Spleen (tissue), 7 donors: ENCODE data around the gene FAIM2.

Experiments used
- POLR2A ChIP-seq, 3 donors: fragments of 450-650 bp; IDR thresholded peaks; one replicate each; pipeline ENCODE4 v1.5.1; 2017; ENCODE audit warnings: antibody characterized with exemption in 3 of 3, mild to moderate bottlenecking in 1 of 3
- POLR2AphosphoS5 ChIP-seq, 3 donors: sonication (generic); formaldehyde crosslinking; IDR thresholded peaks; one replicate each; pipeline ENCODE4 v1.5.1; 2017; ENCODE audit warnings: antibody characterized with exemption in 3 of 3
- TF ChIP-seq, protein P1 (sequence below), 11 experiments: fragments of 200-600 bp in 7 of 11; fragments of 450-650 bp in 4 of 11; sonication (generic) in 4 of 11; IDR thresholded peaks in 8 of 11; conservative IDR thresholded peaks in 3 of 11; 1 replicate in 7 of 11; 2 replicates in 4 of 11; pipeline versions ENCODE4 v1.4.0 to v1.8.0; 2016 to 2021; ENCODE audit warnings: antibody characterized with exemption in 11 of 11, inconsistent platforms in 4 of 11, mild to moderate bottlenecking in 1 of 11
- donor health status: DM: no; HTN: no; CAD: no; lungs with moderate emphysema.
- donor health status: DM: no; HTN: no; CAD: no.
- donor health status: DM: no; HTN: no; CAD: no.

DNA sequence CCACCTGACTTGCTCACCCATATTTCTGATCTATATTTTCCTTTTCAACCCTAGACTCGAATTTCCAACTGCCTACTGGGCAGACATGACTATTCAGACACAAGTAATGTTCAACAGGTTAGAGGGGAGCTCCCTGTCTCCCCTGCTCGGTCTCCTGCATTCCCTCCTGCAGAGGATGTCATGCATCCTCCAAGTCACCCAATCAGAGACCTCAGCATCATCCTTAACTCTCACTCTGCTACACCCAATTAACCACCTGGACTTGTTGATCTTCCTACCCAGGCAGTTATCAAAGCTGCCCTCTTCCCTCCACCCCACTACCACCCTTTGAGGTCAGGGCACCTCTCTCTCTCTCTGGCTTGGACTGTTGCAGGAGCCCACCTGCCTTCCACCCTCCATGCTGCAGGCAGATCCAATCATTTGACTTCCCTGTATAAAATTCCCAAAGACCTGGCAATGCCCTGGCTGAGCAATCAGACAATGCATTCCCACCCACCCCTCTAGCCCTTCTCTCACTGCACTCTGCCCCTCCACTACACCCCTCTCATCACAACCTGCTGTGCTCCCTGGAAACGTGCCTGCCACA is 10.9 kb downstream of the FAIM2 start:
- TF ChIP-seq POLR2AphosphoS5 (IDR thresholded peaks at IDR 0.05) (no peak), POLR2A (IDR thresholded peaks at IDR 0.05) (no peak)
- TF ChIP-seq, protein P1, sequence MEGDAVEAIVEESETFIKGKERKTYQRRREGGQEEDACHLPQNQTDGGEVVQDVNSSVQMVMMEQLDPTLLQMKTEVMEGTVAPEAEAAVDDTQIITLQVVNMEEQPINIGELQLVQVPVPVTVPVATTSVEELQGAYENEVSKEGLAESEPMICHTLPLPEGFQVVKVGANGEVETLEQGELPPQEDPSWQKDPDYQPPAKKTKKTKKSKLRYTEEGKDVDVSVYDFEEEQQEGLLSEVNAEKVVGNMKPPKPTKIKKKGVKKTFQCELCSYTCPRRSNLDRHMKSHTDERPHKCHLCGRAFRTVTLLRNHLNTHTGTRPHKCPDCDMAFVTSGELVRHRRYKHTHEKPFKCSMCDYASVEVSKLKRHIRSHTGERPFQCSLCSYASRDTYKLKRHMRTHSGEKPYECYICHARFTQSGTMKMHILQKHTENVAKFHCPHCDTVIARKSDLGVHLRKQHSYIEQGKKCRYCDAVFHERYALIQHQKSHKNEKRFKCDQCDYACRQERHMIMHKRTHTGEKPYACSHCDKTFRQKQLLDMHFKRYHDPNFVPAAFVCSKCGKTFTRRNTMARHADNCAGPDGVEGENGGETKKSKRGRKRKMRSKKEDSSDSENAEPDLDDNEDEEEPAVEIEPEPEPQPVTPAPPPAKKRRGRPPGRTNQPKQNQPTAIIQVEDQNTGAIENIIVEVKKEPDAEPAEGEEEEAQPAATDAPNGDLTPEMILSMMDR (IDR thresholded peaks at IDR 0.05 in 8 of 11, conservative IDR thresholded peaks at IDR 0.05 in 3 of 11), result no peak
